Calu3 (cell line): Measurements from ENCODE around the gene COPG2. TPM values are rescaled to one million over a fixed set of nuclear protein-coding genes. Genes with fewer than 3 reads are reported as not detected.
"Not testable (repeated sequence)": the region's sequence is repeated elsewhere in the genome, so short reads cannot be mapped to it uniquely, and the experiment has no call there.

Source experiments
- BruUV-seq: library from RNA; stranded (reverse); fragments of 400-500 nt; replicated peaks from 2 replicates; lab custom pipeline; 2021; lab: Mats Ljungman, UMichigan
- CTCF ChIA-PET: fragments of 300-600 bp; sonication (Branson Sonifier 250); formaldehyde crosslinking; loops from one replicate; lab custom pipeline; 2022; ENCODE audit warnings: antibody characterized with exemption; lab: Charles Lee
- DNase-seq: peaks from one replicate; pipeline ENCODE4 v3.0.0; 2022
- H3K27ac Mint-ChIP-seq: one replicate; pipeline ENCODE4 v1.8.0; 2022; ENCODE audit warnings: mixed read lengths; ENCODE audit not compliant: unreplicated experiment
- H3K27me3 Mint-ChIP-seq: one replicate; pipeline ENCODE4 v1.8.0; 2022; ENCODE audit warnings: mixed read lengths; ENCODE audit not compliant: unreplicated experiment
- H3K36me3 Mint-ChIP-seq: one replicate; pipeline ENCODE4 v1.8.0; 2022; ENCODE audit warnings: mild to moderate bottlenecking, moderate library complexity, mixed read lengths; ENCODE audit not compliant: insufficient read depth, unreplicated experiment
- H3K4me1 Mint-ChIP-seq: one replicate; pipeline ENCODE4 v1.8.0; 2022; ENCODE audit warnings: mild to moderate bottlenecking, low read depth, mixed read lengths; ENCODE audit not compliant: unreplicated experiment
- H3K4me3 Mint-ChIP-seq: one replicate; pipeline ENCODE4 v1.8.0; 2022; ENCODE audit warnings: mild to moderate bottlenecking, low read depth, moderate library complexity, mixed read lengths; ENCODE audit not compliant: unreplicated experiment
- H3K9me3 Mint-ChIP-seq: one replicate; pipeline ENCODE4 v1.8.0; 2022; ENCODE audit warnings: low read depth, mixed read lengths; ENCODE audit not compliant: unreplicated experiment
- intact Hi-C: fragments of 100-400 bp; cut with micrococcal nuclease; formaldehyde crosslinking; loops from one replicate; pipeline ENCODE4 v1.10.0; 2022; ENCODE audit not compliant: unreplicated experiment
- total RNA-seq: library from RNA; stranded (reverse); gene quantifications from 2 replicates; pipeline ENCODE4 v1.2.3, GENCODE V29; 2022
- TF ChIP-seq, protein P1 (sequence below): fragments of 200-600 bp; IDR thresholded peaks from one replicate; pipeline ENCODE4 v1.8.0; 2022; ENCODE audit warnings: antibody characterized with exemption; ENCODE audit not compliant: unreplicated experiment

Gene COPG2
- total RNA-seq, 1 experiment from 2014 or later = 18.2 TPM

DNA sequence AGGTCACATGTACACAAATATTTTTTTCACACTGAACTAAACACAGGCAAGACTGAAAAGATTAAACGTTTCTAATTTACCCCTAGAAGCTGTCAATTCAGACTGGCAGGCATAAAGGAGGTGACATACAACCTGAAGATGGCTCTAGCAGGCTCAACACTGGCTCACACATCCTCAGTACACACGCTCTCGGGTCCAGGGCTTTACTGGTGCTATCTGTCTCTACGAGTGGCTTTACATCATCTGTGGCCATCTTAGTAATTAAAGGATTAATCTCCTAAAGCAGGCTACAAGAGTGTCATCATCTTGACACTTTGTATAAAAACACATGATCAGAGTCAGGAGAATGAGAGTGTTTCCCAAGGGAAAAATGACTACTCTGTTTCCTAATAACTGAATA, 57.3 kb downstream of the COPG2 start:
- no peak overlapping the region for H3K27ac Mint-ChIP-seq
- CTCF ChIA-PET = interaction anchor here (0.8 kb wide), 1 partner anchor 60 kb away, joined by 3 read pairs; no protein-coding TSS in a partner anchor
- no peaks in the 10 kb centered on the region for H3K4me1 Mint-ChIP-seq
- no TSS peak for BruUV-seq
- DNase-seq = no peak
- intact Hi-C loops = no loop called here
- TF ChIP-seq, protein P1, sequence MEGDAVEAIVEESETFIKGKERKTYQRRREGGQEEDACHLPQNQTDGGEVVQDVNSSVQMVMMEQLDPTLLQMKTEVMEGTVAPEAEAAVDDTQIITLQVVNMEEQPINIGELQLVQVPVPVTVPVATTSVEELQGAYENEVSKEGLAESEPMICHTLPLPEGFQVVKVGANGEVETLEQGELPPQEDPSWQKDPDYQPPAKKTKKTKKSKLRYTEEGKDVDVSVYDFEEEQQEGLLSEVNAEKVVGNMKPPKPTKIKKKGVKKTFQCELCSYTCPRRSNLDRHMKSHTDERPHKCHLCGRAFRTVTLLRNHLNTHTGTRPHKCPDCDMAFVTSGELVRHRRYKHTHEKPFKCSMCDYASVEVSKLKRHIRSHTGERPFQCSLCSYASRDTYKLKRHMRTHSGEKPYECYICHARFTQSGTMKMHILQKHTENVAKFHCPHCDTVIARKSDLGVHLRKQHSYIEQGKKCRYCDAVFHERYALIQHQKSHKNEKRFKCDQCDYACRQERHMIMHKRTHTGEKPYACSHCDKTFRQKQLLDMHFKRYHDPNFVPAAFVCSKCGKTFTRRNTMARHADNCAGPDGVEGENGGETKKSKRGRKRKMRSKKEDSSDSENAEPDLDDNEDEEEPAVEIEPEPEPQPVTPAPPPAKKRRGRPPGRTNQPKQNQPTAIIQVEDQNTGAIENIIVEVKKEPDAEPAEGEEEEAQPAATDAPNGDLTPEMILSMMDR = no peak
- no peaks in the 10 kb centered on the region for H3K27me3 Mint-ChIP-seq
- H3K36me3 Mint-ChIP-seq = no peaks in the 10 kb centered on the region
- peaks cover 2% of the 10 kb centered on the region for H3K9me3 Mint-ChIP-seq
- H3K4me3 Mint-ChIP-seq = no peak overlapping the region

DNA sequence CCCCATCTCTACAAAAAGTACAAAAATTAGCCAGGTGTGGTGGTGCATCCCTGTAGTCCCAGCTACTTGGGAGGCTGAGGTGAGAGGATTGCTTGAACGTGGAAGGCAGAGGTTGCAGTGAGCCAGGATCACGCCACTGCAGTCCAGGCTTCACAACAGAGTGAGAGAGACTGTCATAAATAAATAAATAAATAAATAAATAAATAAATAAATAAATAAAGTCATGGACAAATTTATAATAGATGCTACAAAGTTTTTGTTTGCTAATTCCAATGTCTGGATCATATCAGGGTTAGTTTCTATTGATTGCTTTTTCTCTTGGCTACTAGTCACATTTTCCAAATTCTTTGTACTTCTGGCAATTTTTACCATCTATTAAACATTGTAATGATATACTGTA, 61.5 kb downstream of the COPG2 start:
- BruUV-seq, H3K4me1 Mint-ChIP-seq, DNase-seq, CTCF ChIA-PET, H3K27ac Mint-ChIP-seq, H3K27me3 Mint-ChIP-seq, intact Hi-C loops, H3K4me3 Mint-ChIP-seq, H3K9me3 Mint-ChIP-seq, H3K36me3 Mint-ChIP-seq: not testable (repeated sequence)

DNA sequence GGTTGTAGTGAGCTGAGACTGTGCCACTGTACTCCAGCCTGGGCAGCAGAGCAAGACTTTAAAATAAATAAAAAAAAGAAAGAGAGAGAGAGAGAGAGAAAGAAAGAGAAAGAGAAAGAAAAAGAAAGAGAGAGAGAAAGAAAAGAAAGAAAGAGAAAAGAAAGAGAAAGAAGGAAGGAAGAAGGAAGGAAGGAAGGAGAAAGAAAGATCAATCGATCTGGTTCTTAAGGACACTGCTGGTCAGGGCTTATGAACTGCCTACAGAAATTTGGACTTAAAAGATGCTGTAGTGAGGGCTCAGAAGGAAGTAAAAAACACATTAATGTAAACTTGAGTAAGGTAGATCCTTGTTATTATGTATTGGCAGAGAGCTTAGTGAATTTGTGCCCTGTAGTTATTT, 62.4 kb downstream of the COPG2 start:
- Mint-ChIP-seq H3K4me3 (no peak overlapping the region), H3K27ac (no peak overlapping the region), H3K9me3 (peaks cover 2% of the 10 kb centered on the region), H3K36me3 (no peaks in the 10 kb centered on the region), H3K27me3 (no peaks in the 10 kb centered on the region), H3K4me1 (no peaks in the 10 kb centered on the region)
- DNase-seq = no peak
- BruUV-seq = no TSS peak
- CTCF ChIA-PET = no interaction called here
- intact Hi-C loops = no loop called here
- TF ChIP-seq, protein P1 = no peak

DNA sequence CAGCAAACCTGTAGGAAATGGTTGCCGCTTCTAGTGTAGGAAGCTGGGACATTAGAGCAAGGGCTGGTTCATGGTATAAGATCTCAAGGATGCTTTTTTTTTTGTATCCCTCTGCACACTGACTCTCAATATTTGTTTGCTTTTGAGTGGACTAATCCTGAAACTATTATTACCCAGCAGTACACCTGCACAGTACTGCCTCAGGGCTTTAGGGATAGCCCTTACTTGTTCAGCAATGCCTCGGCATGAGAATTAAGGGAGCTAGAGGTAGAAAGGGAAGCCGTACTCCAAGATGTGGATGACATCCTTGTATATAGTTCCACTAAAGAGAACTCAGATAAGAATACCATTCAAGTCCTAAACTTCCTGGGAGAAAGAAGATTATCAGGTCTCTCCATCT, 70.5 kb downstream of the COPG2 start:
- Mint-ChIP-seq H3K36me3 (no peaks in the 10 kb centered on the region), H3K4me3 (no peak overlapping the region), H3K27me3 (no peaks in the 10 kb centered on the region), H3K27ac (no peak overlapping the region), H3K4me1 (no peaks in the 10 kb centered on the region), H3K9me3 (no peaks in the 10 kb centered on the region)
- DNase-seq = no peak
- CTCF ChIA-PET = no interaction called here
- BruUV-seq = no TSS peak
- intact Hi-C loops = no loop called here
- TF ChIP-seq, protein P1 = no peak

DNA sequence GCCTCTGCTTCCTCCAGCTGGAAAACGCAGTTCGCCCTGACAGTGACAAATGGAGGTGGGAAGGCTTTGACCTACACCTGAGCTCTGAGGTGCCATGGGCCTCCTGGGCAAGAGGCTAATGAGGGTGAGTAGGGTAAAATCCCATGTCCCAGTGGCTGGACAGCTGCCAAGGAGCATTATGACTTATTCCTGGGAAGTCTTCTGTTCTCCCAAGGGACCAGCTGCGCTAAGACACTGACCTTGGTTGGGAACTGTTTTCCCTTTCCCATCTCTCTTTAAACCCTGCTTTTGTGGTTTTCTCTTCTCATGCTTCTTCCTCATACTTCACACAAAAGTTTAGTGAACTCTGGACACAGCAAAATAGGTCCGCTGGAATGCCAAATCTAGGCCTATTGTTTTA, 72.6 kb downstream of the COPG2 start:
- H3K27ac Mint-ChIP-seq = no peak overlapping the region
- no peak overlapping the region for H3K4me3 Mint-ChIP-seq
- no peaks in the 10 kb centered on the region for H3K36me3 Mint-ChIP-seq
- TF ChIP-seq, protein P1 = no peak
- CTCF ChIA-PET = no interaction called here
- intact Hi-C loops = no loop called here
- DNase-seq = no peak
- no peaks in the 10 kb centered on the region for H3K9me3 Mint-ChIP-seq
- H3K4me1 Mint-ChIP-seq = no peaks in the 10 kb centered on the region
- H3K27me3 Mint-ChIP-seq = no peaks in the 10 kb centered on the region
- no TSS peak for BruUV-seq
